ENCODE results near the gene TMEM168.

GRCh38 chr7:112752576-112752975, 37.6 kb downstream of the TMEM168 start:
- TF ChIP-seq, protein P1, sequence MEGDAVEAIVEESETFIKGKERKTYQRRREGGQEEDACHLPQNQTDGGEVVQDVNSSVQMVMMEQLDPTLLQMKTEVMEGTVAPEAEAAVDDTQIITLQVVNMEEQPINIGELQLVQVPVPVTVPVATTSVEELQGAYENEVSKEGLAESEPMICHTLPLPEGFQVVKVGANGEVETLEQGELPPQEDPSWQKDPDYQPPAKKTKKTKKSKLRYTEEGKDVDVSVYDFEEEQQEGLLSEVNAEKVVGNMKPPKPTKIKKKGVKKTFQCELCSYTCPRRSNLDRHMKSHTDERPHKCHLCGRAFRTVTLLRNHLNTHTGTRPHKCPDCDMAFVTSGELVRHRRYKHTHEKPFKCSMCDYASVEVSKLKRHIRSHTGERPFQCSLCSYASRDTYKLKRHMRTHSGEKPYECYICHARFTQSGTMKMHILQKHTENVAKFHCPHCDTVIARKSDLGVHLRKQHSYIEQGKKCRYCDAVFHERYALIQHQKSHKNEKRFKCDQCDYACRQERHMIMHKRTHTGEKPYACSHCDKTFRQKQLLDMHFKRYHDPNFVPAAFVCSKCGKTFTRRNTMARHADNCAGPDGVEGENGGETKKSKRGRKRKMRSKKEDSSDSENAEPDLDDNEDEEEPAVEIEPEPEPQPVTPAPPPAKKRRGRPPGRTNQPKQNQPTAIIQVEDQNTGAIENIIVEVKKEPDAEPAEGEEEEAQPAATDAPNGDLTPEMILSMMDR (IDR thresholded peaks at IDR 0.05): no peak
- TF ChIP-seq EP300 (IDR thresholded peaks at IDR 0.05) (no peak), POLR2A (IDR thresholded peaks at IDR 0.05) (no peak)
